A549 treated with CpdA at 1 μM for 4 hours (cell line): ENCODE results near the gene SEC62. TPM values are rescaled to one million over a fixed set of nuclear protein-coding genes. Genes with fewer than 3 reads are reported as not detected.

Experiments
- total RNA-seq: library from RNA; stranded (reverse); fragments of 200-300 nt; extraction: Qiagen RNA extraction; gene quantifications from 5 replicates; pipeline ENCODE4 v1.2.3, GENCODE V29; 2022; ENCODE audit warnings: low read depth

Gene SEC62
- total RNA-seq = 80.2 to 158 TPM (median 94.6 TPM) in 5 replicates

GRCh38 chr3:169966428-169966950, at the start of gene SEC62:
TSS of gene SEC62 (plus strand) at chr3:169966807. CDS start at chr3:169966823, 16 bp downstream.

GRCh38 chr3:170037463-170038433, 71.1 kb downstream of the SEC62 start, which contains the start of gene GPR160:
TSS of gene GPR160 (plus strand) at chr3:170037995. CDS start at chr3:170083973, 45,978 bp downstream.

Other genes starting within 250 kb of the SEC62 start
- 0.16 TPM in 1 of 5 replicates, not detected in the others for gene TERC, start 201.7 kb upstream of the SEC62 start, total RNA-seq
- gene ACTRT3, start 197.2 kb upstream of the SEC62 start, total RNA-seq = 2.6 to 3.1 TPM (median 2.8 TPM) in 5 replicates
- gene MYNN, start 193.4 kb upstream of the SEC62 start, total RNA-seq = 8.7 to 11.4 TPM (median 9.6 TPM) in 5 replicates
- not detected in 5 replicates for gene LRRIQ4, start 153.9 kb upstream of the SEC62 start, total RNA-seq
- gene LRRC34, start 153.9 kb upstream of the SEC62 start, total RNA-seq = not detected in 5 replicates
- gene LRRC31, start 96.9 kb upstream of the SEC62 start, total RNA-seq = 0.02 TPM in 1 of 5 replicates, not detected in the others
- not detected in 5 replicates for gene SAMD7, start 55.2 kb upstream of the SEC62 start, total RNA-seq
- gene GPR160, start 71.2 kb downstream of the SEC62 start, total RNA-seq = 1.2 to 2.0 TPM (median 1.8 TPM) in 5 replicates
- gene PHC3, start 214.9 kb downstream of the SEC62 start, total RNA-seq = 9.5 to 16.8 TPM (median 14.0 TPM) in 5 replicates